GM12878 (cell line): ENCODE data around the gene DNASE2. TPM values are rescaled to one million over a fixed set of nuclear protein-coding genes. Genes with fewer than 3 reads are reported as not detected.

Source experiments
- ATAC-seq: fragments of 200-7000 bp; cut with Tn5 transposase; 3 replicates; pipeline ENCODE4 v1.9.1; 2020; ENCODE audit warnings: mild to moderate bottlenecking, moderate library complexity
- BruUV-seq: library from RNA; stranded (reverse); fragments of 400-500 nt; replicated peaks from 2 replicates; lab custom pipeline; 2021; lab: Mats Ljungman, UMichigan
- CTCF ChIA-PET: fragments of 300-600 bp; sonication (Branson Sonifier 250); formaldehyde crosslinking; extraction: SDS; loops from one replicate; lab custom pipeline; 2021; ENCODE audit warnings: inconsistent platforms; lab: Yijun Ruan, JAX
- POLR2A ChIA-PET: fragments of 350-600 bp; formaldehyde crosslinking; extraction: SDS; loops from one replicate; lab custom pipeline; 2021; ENCODE audit warnings: inconsistent platforms; lab: Charles Lee
- RAD21 ChIA-PET: fragments of 300-600 bp; sonication (Branson Sonifier 250); formaldehyde crosslinking; loops from one replicate; lab custom pipeline; 2023; ENCODE audit warnings: antibody characterized with exemption; ENCODE audit not compliant: unreplicated experiment; lab: Charles Lee
- SMC1A ChIA-PET: fragments of 300-600 bp; sonication (Branson Sonifier 250); formaldehyde crosslinking; loops from one replicate; lab custom pipeline; 2023; ENCODE audit not compliant: unreplicated experiment, uncharacterized antibody; lab: Charles Lee
- DNase-seq: peaks from one replicate; pipeline ENCODE4 v3.0.0-alpha.2; 2011; ENCODE audit warnings: low read depth, low spot score
- FAIRE-seq: peaks from 3 replicates; lab custom pipeline; 2011; peaks lifted over from hg19 to GRCh38; lab: Jason Lieb, UNC
- H2AFZ ChIP-seq: 2 replicates; pipeline ENCODE4 v1.6.0; 2011; ENCODE audit warnings: low read depth, low read length, control low read depth; ENCODE audit not compliant: control insufficient read depth
- H3K27ac ChIP-seq: 2 replicates; pipeline ENCODE4 v1.5.1; 2011; ENCODE audit warnings: control low read depth; ENCODE audit not compliant: control insufficient read depth, insufficient read depth
- H3K27me3 ChIP-seq, 2 experiments: replicated peaks in 1 of 2; 2 replicates each; pipeline versions ENCODE4 v1.6.0 to v1.6.1; 2011; ENCODE audit warnings: low read length in 1 of 2; ENCODE audit not compliant: control insufficient read depth in 2 of 2, insufficient read depth in 2 of 2
- H3K36me3 ChIP-seq, 2 experiments: 2 replicates each; pipeline ENCODE4 v1.5.1; 2011; ENCODE audit warnings: low read length in 1 of 2; ENCODE audit not compliant: control insufficient read depth in 2 of 2, insufficient read depth in 2 of 2
- H3K4me1 ChIP-seq: 2 replicates; pipeline ENCODE4 v1.6.1; 2011; ENCODE audit warnings: mild to moderate bottlenecking, low read length, moderate library complexity, mixed read lengths; ENCODE audit not compliant: control insufficient read depth, insufficient read depth
- H3K4me2 ChIP-seq: 2 replicates; pipeline ENCODE4 v1.6.0; 2011; ENCODE audit warnings: control low read depth; ENCODE audit not compliant: control insufficient read depth, insufficient read depth
- H3K4me3 ChIP-seq: fragments of 200-600 bp; sonication (generic); 2 replicates; pipeline ENCODE4 v1.5.1; 2016
- H3K79me2 ChIP-seq: 2 replicates; pipeline ENCODE4 v1.6.0; 2011; ENCODE audit warnings: low read length; ENCODE audit not compliant: control insufficient read depth, insufficient read depth
- H3K9ac ChIP-seq: 2 replicates; pipeline ENCODE4 v1.8.0; 2011; ENCODE audit warnings: low read length, control low read depth, mixed read lengths; ENCODE audit not compliant: control insufficient read depth, insufficient read depth
- H3K9me3 ChIP-seq: replicated peaks from 3 replicates; pipeline ENCODE4 v1.5.1; 2011; ENCODE audit warnings: mild to moderate bottlenecking, low read length; ENCODE audit not compliant: control insufficient read depth, insufficient read depth
- H4K20me1 ChIP-seq: 2 replicates; pipeline ENCODE4 v1.6.0; 2011; ENCODE audit not compliant: control insufficient read depth, insufficient read depth
- GABPA ChIP-seq: IDR thresholded peaks from 2 replicates; pipeline ENCODE4 v1.6.1; 2014; ENCODE audit warnings: antibody characterized with exemption, low read depth, mild to moderate bottlenecking, inconsistent platforms
- MEF2B ChIP-seq: fragments of 450-650 bp; IDR thresholded peaks from 2 replicates; pipeline ENCODE4 v1.6.1; 2018; ENCODE audit warnings: mild to moderate bottlenecking, moderate library complexity; ENCODE audit not compliant: partially characterized antibody, poor library complexity, severe bottlenecking
- MYC ChIP-seq: IDR thresholded peaks from 2 replicates; pipeline ENCODE4 v1.6.1; 2011; ENCODE audit warnings: mild to moderate bottlenecking, low read length, moderate library complexity, inconsistent platforms; ENCODE audit not compliant: insufficient read depth, insufficient replicate concordance, insufficient read length, severe bottlenecking
- NFXL1 ChIP-seq: fragments of 450-650 bp; IDR thresholded peaks from 2 replicates; pipeline ENCODE4 v1.6.1; 2017; ENCODE audit warnings: antibody characterized with exemption, mild to moderate bottlenecking, borderline replicate concordance
- NR2C1 ChIP-seq: fragments of 450-650 bp; IDR thresholded peaks from 2 replicates; pipeline ENCODE4 v1.6.1; 2017; ENCODE audit warnings: antibody characterized with exemption, mild to moderate bottlenecking, moderate library complexity
- RFX5 ChIP-seq: IDR thresholded peaks from 2 replicates; pipeline ENCODE4 v1.6.1; 2011; ENCODE audit warnings: low read depth, low read length, improper control_type of control experiment
- SMARCA5 ChIP-seq: fragments of 450-650 bp; IDR thresholded peaks from 2 replicates; pipeline ENCODE4 v1.6.1; 2017; ENCODE audit warnings: mild to moderate bottlenecking
- TBL1XR1 ChIP-seq: IDR thresholded peaks from 2 replicates; pipeline ENCODE4 v1.6.1; 2012; ENCODE audit warnings: low read depth, low read length, improper control_type of control experiment
- whole genome bisulfite sequencing: methylation state at CpG from one replicate; pipeline ENCODE4 v1.1.6; 2016; ENCODE audit warnings: low lambda C conversion rate; ENCODE audit not compliant: insufficient replicate concordance, insufficient coverage; ENCODE audit errors: missing lambda C conversion rate; 5-methylcytosine and 5-hydroxymethylcytosine counted together
- in situ Hi-C: fragments of 300-500 bp; cut with MboI; formaldehyde crosslinking; loops from 9 replicates; pipeline ENCODE4 v1.14.3; 2018; ENCODE audit warnings: mixed read lengths
- intact Hi-C: fragments of 100-400 bp; cut with micrococcal nuclease; formaldehyde crosslinking; loops from one replicate; pipeline ENCODE4 v1.14.2; 2022; ENCODE audit not compliant: unreplicated experiment
- polyA plus RNA-seq, 11 experiments: library from polyadenylated mRNA; depleted of rRNA in 4 of 11; unstranded in 6 of 11; stranded (reverse) in 5 of 11; fragments of >200 nt; fragmentation: Nextera tagmentation in 4 of 11; fragmentation: Illumina TruSeq in 1 of 11; extraction: Ambion mirVana in 4 of 11; extraction: Trizol in 1 of 11; gene quantifications; 1 replicate in 1 of 11; 2 replicates in 10 of 11; pipeline versions ENCODE4 v1.2.1 to v1.2.3, GENCODE V29; 2011 to 2016; ENCODE audit warnings: inconsistent platforms in 2 of 11, missing spikeins in 2 of 11, low read depth in 1 of 11
- total RNA-seq, 4 experiments: library from RNA; depleted of rRNA in 3 of 4; stranded (reverse); fragments of >200 nt in 3 of 4; fragmentation: Illumina TruSeq in 1 of 4; extraction: Trizol in 1 of 4; gene quantifications; 2 replicates each; pipeline versions ENCODE4 v1.2.1 to v1.2.3, GENCODE V29; 2013 to 2021
- TF ChIP-seq, protein P1 (sequence below): IDR thresholded peaks from 2 replicates; pipeline ENCODE4 v1.6.1; 2012; ENCODE audit warnings: low read depth, low read length, improper control_type of control experiment
- TF ChIP-seq, protein P2 (sequence below): fragments of 450-650 bp; IDR thresholded peaks from 2 replicates; pipeline ENCODE4 v1.6.1; 2017; ENCODE audit warnings: mild to moderate bottlenecking, low read depth, inconsistent platforms; ENCODE audit not compliant: poor library complexity, severe bottlenecking
- TF ChIP-seq, protein P3 (sequence below): fragments of 450-650 bp; IDR thresholded peaks from 2 replicates; pipeline ENCODE4 v1.6.1; 2017; ENCODE audit warnings: low read depth, mild to moderate bottlenecking, moderate library complexity
- TF ChIP-seq, protein P4 (sequence below): fragments of 450-650 bp; conservative IDR thresholded peaks from 2 replicates; pipeline ENCODE4 v1.6.1; 2017; ENCODE audit warnings: mild to moderate bottlenecking, moderate library complexity

DNASE2 gene
- total and polyA plus RNA-seq, 10 of the 15 experiments (the other 5 are each of a cell fraction or from before 2014, with no cell fraction given), result 4.9 to 32.1 (median 22.0) TPM

DNA sequence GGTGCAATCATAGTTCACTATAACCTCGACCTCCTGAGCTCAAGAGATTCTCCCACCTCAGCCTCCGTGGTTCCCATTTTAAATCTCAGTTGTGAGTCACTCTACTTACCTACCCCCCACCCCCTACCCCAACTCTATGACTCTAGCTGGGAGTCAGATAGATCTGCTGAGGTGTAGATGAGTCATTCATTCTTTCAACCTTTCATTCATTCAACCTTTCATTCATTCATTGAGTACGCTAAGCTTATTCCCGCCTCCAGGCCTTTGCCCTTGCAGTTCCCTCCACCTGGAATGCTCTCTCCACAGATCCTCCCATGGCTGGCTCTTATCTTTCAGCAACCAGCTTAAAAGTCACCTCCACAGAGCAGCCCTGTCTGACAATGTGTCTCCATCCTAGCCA is 44.0 kb downstream of the DNASE2 start (continued):
- TF ChIP-seq, protein P1, sequence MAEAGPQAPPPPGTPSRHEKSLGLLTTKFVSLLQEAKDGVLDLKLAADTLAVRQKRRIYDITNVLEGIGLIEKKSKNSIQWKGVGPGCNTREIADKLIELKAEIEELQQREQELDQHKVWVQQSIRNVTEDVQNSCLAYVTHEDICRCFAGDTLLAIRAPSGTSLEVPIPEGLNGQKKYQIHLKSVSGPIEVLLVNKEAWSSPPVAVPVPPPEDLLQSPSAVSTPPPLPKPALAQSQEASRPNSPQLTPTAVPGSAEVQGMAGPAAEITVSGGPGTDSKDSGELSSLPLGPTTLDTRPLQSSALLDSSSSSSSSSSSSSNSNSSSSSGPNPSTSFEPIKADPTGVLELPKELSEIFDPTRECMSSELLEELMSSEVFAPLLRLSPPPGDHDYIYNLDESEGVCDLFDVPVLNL, result no peak
- TF ChIP-seq NFXL1, result no peak
- TF ChIP-seq, protein P2, sequence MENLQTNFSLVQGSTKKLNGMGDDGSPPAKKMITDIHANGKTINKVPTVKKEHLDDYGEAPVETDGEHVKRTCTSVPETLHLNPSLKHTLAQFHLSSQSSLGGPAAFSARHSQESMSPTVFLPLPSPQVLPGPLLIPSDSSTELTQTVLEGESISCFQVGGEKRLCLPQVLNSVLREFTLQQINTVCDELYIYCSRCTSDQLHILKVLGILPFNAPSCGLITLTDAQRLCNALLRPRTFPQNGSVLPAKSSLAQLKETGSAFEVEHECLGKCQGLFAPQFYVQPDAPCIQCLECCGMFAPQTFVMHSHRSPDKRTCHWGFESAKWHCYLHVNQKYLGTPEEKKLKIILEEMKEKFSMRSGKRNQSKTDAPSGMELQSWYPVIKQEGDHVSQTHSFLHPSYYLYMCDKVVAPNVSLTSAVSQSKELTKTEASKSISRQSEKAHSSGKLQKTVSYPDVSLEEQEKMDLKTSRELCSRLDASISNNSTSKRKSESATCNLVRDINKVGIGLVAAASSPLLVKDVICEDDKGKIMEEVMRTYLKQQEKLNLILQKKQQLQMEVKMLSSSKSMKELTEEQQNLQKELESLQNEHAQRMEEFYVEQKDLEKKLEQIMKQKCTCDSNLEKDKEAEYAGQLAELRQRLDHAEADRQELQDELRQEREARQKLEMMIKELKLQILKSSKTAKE, result no peak

DNA sequence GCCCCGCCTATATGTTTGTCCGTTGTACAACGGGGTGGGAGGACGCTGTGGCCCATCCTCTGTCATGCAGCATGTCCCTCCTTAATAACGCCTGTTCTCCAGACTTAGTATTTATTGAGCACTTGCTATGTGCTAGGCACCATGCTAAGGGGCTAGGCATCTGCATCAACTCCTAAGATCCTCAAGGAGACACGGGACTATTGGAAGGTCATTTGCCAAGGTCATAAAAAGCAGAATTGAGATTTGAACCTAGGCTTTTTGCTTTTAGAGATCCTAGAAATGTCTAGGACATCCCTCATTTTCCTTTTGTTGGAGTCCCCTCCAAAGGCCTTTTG is 44.8 kb downstream of the DNASE2 start:
- TF ChIP-seq RFX5 (no peak), SMARCA5 (no peak), TBL1XR1 (no peak), NFXL1 (no peak), MYC (no peak), MEF2B (no peak), GABPA (no peak), NR2C1 (no peak)
- TF ChIP-seq, protein P3, sequence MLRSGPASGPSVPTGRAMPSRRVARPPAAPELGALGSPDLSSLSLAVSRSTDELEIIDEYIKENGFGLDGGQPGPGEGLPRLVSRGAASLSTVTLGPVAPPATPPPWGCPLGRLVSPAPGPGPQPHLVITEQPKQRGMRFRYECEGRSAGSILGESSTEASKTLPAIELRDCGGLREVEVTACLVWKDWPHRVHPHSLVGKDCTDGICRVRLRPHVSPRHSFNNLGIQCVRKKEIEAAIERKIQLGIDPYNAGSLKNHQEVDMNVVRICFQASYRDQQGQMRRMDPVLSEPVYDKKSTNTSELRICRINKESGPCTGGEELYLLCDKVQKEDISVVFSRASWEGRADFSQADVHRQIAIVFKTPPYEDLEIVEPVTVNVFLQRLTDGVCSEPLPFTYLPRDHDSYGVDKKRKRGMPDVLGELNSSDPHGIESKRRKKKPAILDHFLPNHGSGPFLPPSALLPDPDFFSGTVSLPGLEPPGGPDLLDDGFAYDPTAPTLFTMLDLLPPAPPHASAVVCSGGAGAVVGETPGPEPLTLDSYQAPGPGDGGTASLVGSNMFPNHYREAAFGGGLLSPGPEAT, result no peak
- TF ChIP-seq, protein P4, sequence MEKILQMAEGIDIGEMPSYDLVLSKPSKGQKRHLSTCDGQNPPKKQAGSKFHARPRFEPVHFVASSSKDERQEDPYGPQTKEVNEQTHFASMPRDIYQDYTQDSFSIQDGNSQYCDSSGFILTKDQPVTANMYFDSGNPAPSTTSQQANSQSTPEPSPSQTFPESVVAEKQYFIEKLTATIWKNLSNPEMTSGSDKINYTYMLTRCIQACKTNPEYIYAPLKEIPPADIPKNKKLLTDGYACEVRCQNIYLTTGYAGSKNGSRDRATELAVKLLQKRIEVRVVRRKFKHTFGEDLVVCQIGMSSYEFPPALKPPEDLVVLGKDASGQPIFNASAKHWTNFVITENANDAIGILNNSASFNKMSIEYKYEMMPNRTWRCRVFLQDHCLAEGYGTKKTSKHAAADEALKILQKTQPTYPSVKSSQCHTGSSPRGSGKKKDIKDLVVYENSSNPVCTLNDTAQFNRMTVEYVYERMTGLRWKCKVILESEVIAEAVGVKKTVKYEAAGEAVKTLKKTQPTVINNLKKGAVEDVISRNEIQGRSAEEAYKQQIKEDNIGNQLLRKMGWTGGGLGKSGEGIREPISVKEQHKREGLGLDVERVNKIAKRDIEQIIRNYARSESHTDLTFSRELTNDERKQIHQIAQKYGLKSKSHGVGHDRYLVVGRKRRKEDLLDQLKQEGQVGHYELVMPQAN, result no peak
- CTCF ChIA-PET, result interaction anchor here (0.8 to 1.6 kb wide), 7 partner anchors 9 to 79 kb away, joined by 4 to 12 read pairs (median 5); partner anchors contain the start of genes PRDX2 and THSD8
- intact Hi-C loops, result no loop called here
- SMC1A ChIA-PET, result no interaction called here
- no peaks in the 10 kb centered on the region; the same call in 1 of the 2 replicates for H4K20me1 ChIP-seq
- H3K4me1 ChIP-seq, result peaks cover 7% of the 10 kb centered on the region; the same call in 1 of the 2 replicates
- no peak overlapping the region for H3K4me3 ChIP-seq
- ATAC-seq, result no peak
- H3K36me3 ChIP-seq, result no peaks in the 10 kb centered on the region
- no peak for FAIRE-seq
- no peak overlapping the region for H3K27ac ChIP-seq
- peaks cover 10 to 46% of the 10 kb centered on the region in 2 experiments for H3K27me3 ChIP-seq
- H3K4me2 ChIP-seq, result no peak overlapping the region
- POLR2A ChIA-PET, result interaction anchor here (1.2 kb wide), 1 partner anchor 44 kb away, joined by 3 read pairs; no protein-coding TSS in a partner anchor
- DNase-seq, result no peak
- no peaks in the 10 kb centered on the region; the same call in none of the 3 replicates for H3K9me3 ChIP-seq
- no TSS peak for BruUV-seq
- H2AFZ ChIP-seq, result no peak overlapping the region
- no peak overlapping the region for H3K9ac ChIP-seq
- no peaks in the 10 kb centered on the region for H3K79me2 ChIP-seq
- in situ Hi-C loops, result no loop called here
- 1% methylated on average over 6 of the region's 6 CpGs for WGBS
- RAD21 ChIA-PET, result no interaction called here
